Cardiac fibroblast (primary cell): Measurements from ENCODE around the gene COIL.

Experiments
- DNase-seq, 2 donors: peaks; one replicate each; pipeline versions ENCODE4 v3.0.0 to v3.0.0-alpha.2; 2010; ENCODE audit warnings: low read depth in 2 of 2
- H3K4me3 ChIP-seq, 2 donors: replicated peaks in 1 of 2; 1 replicate in 1 of 2; 2 replicates in 1 of 2; pipeline ENCODE4 v1.5.1; 2011; ENCODE audit warnings: low read depth in 2 of 2, low read length in 2 of 2, mild to moderate bottlenecking in 2 of 2, moderate library complexity in 1 of 2
- TF ChIP-seq, protein P1 (sequence below): IDR thresholded peaks from one replicate; pipeline ENCODE4 v1.5.1; 2011; ENCODE audit warnings: low read depth, mild to moderate bottlenecking, low read length, inconsistent platforms

The COIL gene, protein sequence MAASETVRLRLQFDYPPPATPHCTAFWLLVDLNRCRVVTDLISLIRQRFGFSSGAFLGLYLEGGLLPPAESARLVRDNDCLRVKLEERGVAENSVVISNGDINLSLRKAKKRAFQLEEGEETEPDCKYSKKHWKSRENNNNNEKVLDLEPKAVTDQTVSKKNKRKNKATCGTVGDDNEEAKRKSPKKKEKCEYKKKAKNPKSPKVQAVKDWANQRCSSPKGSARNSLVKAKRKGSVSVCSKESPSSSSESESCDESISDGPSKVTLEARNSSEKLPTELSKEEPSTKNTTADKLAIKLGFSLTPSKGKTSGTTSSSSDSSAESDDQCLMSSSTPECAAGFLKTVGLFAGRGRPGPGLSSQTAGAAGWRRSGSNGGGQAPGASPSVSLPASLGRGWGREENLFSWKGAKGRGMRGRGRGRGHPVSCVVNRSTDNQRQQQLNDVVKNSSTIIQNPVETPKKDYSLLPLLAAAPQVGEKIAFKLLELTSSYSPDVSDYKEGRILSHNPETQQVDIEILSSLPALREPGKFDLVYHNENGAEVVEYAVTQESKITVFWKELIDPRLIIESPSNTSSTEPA

GRCh38 chr17:56960596-56961538, at the start of gene COIL:
Gene COIL, minus strand, starts transcription at chr17:56961050. Its CDS starts 31 bp downstream, at chr17:56961019.
- peak; percentile 93 to 94 for DNase-seq
- H3K4me3 ChIP-seq = peak within 1 kb of the TSS; percentile 83 to 85
- TF ChIP-seq, protein P1, sequence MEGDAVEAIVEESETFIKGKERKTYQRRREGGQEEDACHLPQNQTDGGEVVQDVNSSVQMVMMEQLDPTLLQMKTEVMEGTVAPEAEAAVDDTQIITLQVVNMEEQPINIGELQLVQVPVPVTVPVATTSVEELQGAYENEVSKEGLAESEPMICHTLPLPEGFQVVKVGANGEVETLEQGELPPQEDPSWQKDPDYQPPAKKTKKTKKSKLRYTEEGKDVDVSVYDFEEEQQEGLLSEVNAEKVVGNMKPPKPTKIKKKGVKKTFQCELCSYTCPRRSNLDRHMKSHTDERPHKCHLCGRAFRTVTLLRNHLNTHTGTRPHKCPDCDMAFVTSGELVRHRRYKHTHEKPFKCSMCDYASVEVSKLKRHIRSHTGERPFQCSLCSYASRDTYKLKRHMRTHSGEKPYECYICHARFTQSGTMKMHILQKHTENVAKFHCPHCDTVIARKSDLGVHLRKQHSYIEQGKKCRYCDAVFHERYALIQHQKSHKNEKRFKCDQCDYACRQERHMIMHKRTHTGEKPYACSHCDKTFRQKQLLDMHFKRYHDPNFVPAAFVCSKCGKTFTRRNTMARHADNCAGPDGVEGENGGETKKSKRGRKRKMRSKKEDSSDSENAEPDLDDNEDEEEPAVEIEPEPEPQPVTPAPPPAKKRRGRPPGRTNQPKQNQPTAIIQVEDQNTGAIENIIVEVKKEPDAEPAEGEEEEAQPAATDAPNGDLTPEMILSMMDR = peak; percentile 100

DNA sequence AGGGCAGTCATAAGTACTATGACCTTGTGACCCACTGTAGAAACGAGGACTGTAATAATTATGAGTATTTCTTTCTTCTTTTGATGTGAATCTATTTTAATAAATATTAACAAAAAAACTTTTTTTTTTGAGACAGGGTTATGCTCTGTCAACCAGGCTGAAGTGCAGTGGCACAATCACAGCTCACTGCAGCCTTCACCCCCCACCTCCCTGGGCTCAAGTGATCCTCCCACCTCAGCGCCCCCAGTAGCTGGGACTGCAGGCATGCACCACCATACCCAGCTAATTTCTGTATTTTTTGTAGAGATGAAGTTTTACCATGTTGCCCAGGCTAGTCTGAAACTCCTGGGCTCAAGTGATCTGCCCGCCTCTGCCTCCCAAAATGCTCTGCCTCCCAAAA, 49.6 kb upstream of the COIL start:
- DNase-seq = no peak
- H3K4me3 ChIP-seq = no peak overlapping the region
- TF ChIP-seq, protein P1 = no peak

- DNase-seq = peak; percentile 43 to 51
- TF ChIP-seq, protein P1 = peak; percentile 79
- no peak overlapping the region for H3K4me3 ChIP-seq
Measured at GRCh38 chr17:57009737-57010445, 49.0 kb upstream of the COIL start.

DNA sequence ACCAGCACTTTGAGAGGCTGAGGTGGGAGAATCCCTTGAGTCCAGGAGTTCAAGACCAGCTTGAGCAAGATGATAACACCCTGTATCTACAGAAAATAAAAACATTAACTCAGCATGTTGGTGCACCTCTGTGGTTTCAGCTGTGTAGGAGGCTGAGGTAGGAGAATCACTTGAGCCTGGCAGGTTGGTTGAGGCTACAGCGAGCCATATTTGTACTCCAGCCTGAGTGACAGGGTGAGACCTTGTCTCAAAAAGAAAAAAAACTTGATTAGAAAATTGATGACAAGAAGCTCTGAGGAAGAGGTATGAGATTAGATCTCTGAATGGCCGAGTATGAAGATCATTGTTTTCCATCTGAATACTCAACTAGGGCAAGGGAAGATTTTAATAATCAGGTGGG, 48.1 kb upstream of the COIL start:
- DNase-seq = no peak
- TF ChIP-seq, protein P1 = no peak
- H3K4me3 ChIP-seq = no peak overlapping the region

DNA sequence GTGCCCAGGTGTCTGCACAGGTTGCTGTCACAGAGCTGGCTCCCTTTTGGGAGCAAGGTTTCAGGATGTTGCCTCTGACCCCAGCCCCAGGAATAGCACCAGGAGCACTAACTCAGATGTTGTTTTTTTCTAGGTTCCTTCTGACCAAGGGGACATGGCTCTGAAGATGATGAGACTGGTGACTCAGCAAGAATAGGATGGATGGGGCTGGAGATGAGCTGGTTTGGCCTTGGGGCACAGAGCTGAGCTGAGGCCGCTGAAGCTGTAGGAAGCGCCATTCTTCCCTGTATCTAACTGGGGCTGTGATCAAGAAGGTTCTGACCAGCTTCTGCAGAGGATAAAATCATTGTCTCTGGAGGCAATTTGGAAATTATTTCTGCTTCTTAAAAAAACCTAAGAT, 45.2 kb upstream of the COIL start:
- no peak overlapping the region for H3K4me3 ChIP-seq
- no peak for DNase-seq
- TF ChIP-seq, protein P1 = no peak
